Astrocyte (in vitro differentiated cells and primary cell): ENCODE measurements around the gene FAM221B. TPM values are rescaled to one million over a fixed set of nuclear protein-coding genes. Genes with fewer than 3 reads are reported as not detected.

Experiments
- DNase-seq: peaks from one replicate; pipeline ENCODE4 v3.0.0-alpha.2; 2010; ENCODE audit warnings: low read depth
- FAIRE-seq: peaks from 2 replicates; lab custom pipeline; 2011; peaks lifted over from hg19 to GRCh38; lab: Jason Lieb, UNC
- H2AFZ ChIP-seq: 2 replicates; pipeline ENCODE4 v1.6.0; 2012; ENCODE audit warnings: low read depth, low read length, inconsistent platforms
- H3K27ac ChIP-seq: 2 replicates; pipeline ENCODE4 v1.5.1; 2011; ENCODE audit warnings: low read depth, low read length, inconsistent platforms
- H3K27me3 ChIP-seq: 2 replicates; pipeline ENCODE4 v1.6.0; 2011; ENCODE audit warnings: low read length, inconsistent platforms; ENCODE audit not compliant: insufficient read depth
- H3K36me3 ChIP-seq: 2 replicates; pipeline ENCODE4 v1.5.1; 2011; ENCODE audit warnings: low read length, inconsistent platforms; ENCODE audit not compliant: insufficient read depth
- H3K4me1 ChIP-seq: 2 replicates; pipeline ENCODE4 v1.5.1; 2011; ENCODE audit warnings: low read length, inconsistent platforms; ENCODE audit not compliant: insufficient read depth
- H3K4me2 ChIP-seq: 2 replicates; pipeline ENCODE4 v1.6.0; 2012; ENCODE audit warnings: low read length, inconsistent platforms
- H3K4me3 ChIP-seq: 2 replicates; pipeline ENCODE4 v1.5.1; 2011; ENCODE audit warnings: low read depth, mild to moderate bottlenecking, low read length, inconsistent platforms; ENCODE audit not compliant: insufficient read depth
- H3K79me2 ChIP-seq: 2 replicates; pipeline ENCODE4 v1.6.0; 2012; ENCODE audit warnings: mild to moderate bottlenecking, low read length, inconsistent platforms; ENCODE audit not compliant: insufficient read depth
- H3K9ac ChIP-seq: 2 replicates; pipeline ENCODE4 v1.6.0; 2012; ENCODE audit warnings: mild to moderate bottlenecking, low read length, inconsistent platforms
- H3K9me3 ChIP-seq: 2 replicates; pipeline ENCODE4 v1.5.1; 2012; ENCODE audit warnings: low read depth, mild to moderate bottlenecking, low read length, inconsistent platforms; ENCODE audit not compliant: insufficient read depth
- H4K20me1 ChIP-seq: 2 replicates; pipeline ENCODE4 v1.6.0; 2012; ENCODE audit warnings: low read length, inconsistent platforms; ENCODE audit not compliant: insufficient read depth
- H3K27ac Mint-ChIP-seq: one replicate; pipeline ENCODE4 v1.8.0; 2021; ENCODE audit warnings: mild to moderate bottlenecking, mixed read lengths; ENCODE audit not compliant: unreplicated experiment
- H3K27me3 Mint-ChIP-seq: one replicate; pipeline ENCODE4 v1.8.0; 2021; ENCODE audit warnings: low read depth, mixed read lengths; ENCODE audit not compliant: unreplicated experiment
- H3K36me3 Mint-ChIP-seq: one replicate; pipeline ENCODE4 v1.8.0; 2021; ENCODE audit warnings: low read depth, mixed read lengths; ENCODE audit not compliant: unreplicated experiment
- H3K4me1 Mint-ChIP-seq: one replicate; pipeline ENCODE4 v1.8.0; 2021; ENCODE audit warnings: low read depth, mixed read lengths; ENCODE audit not compliant: unreplicated experiment
- H3K4me3 Mint-ChIP-seq: one replicate; pipeline ENCODE4 v1.8.0; 2021; ENCODE audit warnings: mild to moderate bottlenecking, moderate library complexity, mixed read lengths; ENCODE audit not compliant: unreplicated experiment
- H3K9me3 Mint-ChIP-seq: one replicate; pipeline ENCODE4 v1.8.0; 2021; ENCODE audit warnings: mild to moderate bottlenecking, mixed read lengths; ENCODE audit not compliant: unreplicated experiment
- CTCF ChIP-seq: IDR thresholded peaks from 2 replicates; pipeline ENCODE4 v1.5.1; 2011; ENCODE audit warnings: low read depth, mild to moderate bottlenecking, inconsistent platforms, low read length, moderate library complexity; ENCODE audit not compliant: insufficient read depth
- EZH2 ChIP-seq: IDR thresholded peaks from 2 replicates; pipeline ENCODE4 v1.6.1; 2012; ENCODE audit warnings: mild to moderate bottlenecking, low read length, inconsistent platforms; ENCODE audit not compliant: insufficient read depth
- total RNA-seq: library from RNA; stranded (reverse); gene quantifications from 2 replicates; pipeline ENCODE4 v1.2.1, GENCODE V29; 2021

FAM221B gene
- total RNA-seq, 1 donor from 2014 or later = not detected

- H3K27me3 ChIP-seq = no peaks in the 10 kb centered on the region
- no peaks in the 10 kb centered on the region for H4K20me1 ChIP-seq
- Mint-ChIP-seq H3K4me3 (no peak overlapping the region), H3K4me1 (peaks cover 22% of the 10 kb centered on the region), H3K36me3 (peaks cover 22% of the 10 kb centered on the region), H3K9me3 (peaks cover 8% of the 10 kb centered on the region), H3K27me3 (peaks cover 37% of the 10 kb centered on the region), H3K27ac (peak overlapping the region; percentile 9)
- no peaks in the 10 kb centered on the region for H3K36me3 ChIP-seq
- no peaks in the 10 kb centered on the region for H3K79me2 ChIP-seq
- H3K4me3 ChIP-seq = no peak overlapping the region
- FAIRE-seq = peak; percentile 82
- DNase-seq = peak; percentile 85
- H3K9ac ChIP-seq = no peak overlapping the region
- no peak overlapping the region for H2AFZ ChIP-seq
- no peak overlapping the region for H3K27ac ChIP-seq
- H3K4me2 ChIP-seq = peak overlapping the region; percentile 56
- peaks cover 28% of the 10 kb centered on the region for H3K4me1 ChIP-seq
- no peak for TF ChIP-seq EZH2
- no peak for TF ChIP-seq CTCF
- H3K9me3 ChIP-seq = no peaks in the 10 kb centered on the region
Observed at GRCh38 chr9:35844628-35845270, 16.2 kb upstream of the FAM221B start.

- Histone ChIP-seq H2AFZ (no peak overlapping the region), H3K9me3 (no peaks in the 10 kb centered on the region), H3K4me3 (no peak overlapping the region), H3K27ac (no peak overlapping the region), H4K20me1 (no peaks in the 10 kb centered on the region), H3K27me3 (no peaks in the 10 kb centered on the region), H3K9ac (no peak overlapping the region), H3K79me2 (no peaks in the 10 kb centered on the region), H3K36me3 (no peaks in the 10 kb centered on the region), H3K4me2 (no peak overlapping the region), H3K4me1 (peaks cover 21% of the 10 kb centered on the region)
- Mint-ChIP-seq H3K36me3 (peaks cover 21% of the 10 kb centered on the region), H3K9me3 (peaks cover 8% of the 10 kb centered on the region), H3K4me1 (peaks cover 15% of the 10 kb centered on the region), H3K27ac (no peak overlapping the region), H3K4me3 (no peak overlapping the region), H3K27me3 (peaks cover 47% of the 10 kb centered on the region)
- no peak for DNase-seq
- TF ChIP-seq EZH2 (no peak), CTCF (no peak)
- FAIRE-seq = no peak
Observed at GRCh38 chr9:35842795-35843194, 14.3 kb upstream of the FAM221B start.

- no peak overlapping the region for H3K27ac Mint-ChIP-seq
- H3K27me3 Mint-ChIP-seq = peaks cover 43% of the 10 kb centered on the region
- Histone ChIP-seq H3K4me2 (no peak overlapping the region), H3K9ac (no peak overlapping the region), H3K27me3 (no peaks in the 10 kb centered on the region), H3K9me3 (no peaks in the 10 kb centered on the region), H3K4me3 (no peak overlapping the region), H3K4me1 (peaks cover 19% of the 10 kb centered on the region), H4K20me1 (no peaks in the 10 kb centered on the region), H3K27ac (no peak overlapping the region), H2AFZ (no peak overlapping the region), H3K36me3 (no peaks in the 10 kb centered on the region), H3K79me2 (no peaks in the 10 kb centered on the region)
- H3K4me1 Mint-ChIP-seq = peaks cover 13% of the 10 kb centered on the region
- DNase-seq = no peak
- FAIRE-seq = no peak
- H3K36me3 Mint-ChIP-seq = peaks cover 15% of the 10 kb centered on the region
- TF ChIP-seq EZH2 = no peak
- no peak for TF ChIP-seq CTCF
- peaks cover 7% of the 10 kb centered on the region for H3K9me3 Mint-ChIP-seq
- no peak overlapping the region for H3K4me3 Mint-ChIP-seq
Observed at GRCh38 chr9:35842020-35842745, 13.7 kb upstream of the FAM221B start.
